ENCODE measurements around the gene CCDC74B.
"Not testable (repeated sequence)": the region's sequence is repeated elsewhere in the genome, so short reads cannot be mapped to it uniquely, and the experiment has no call there.

CCDC74B gene

DNA sequence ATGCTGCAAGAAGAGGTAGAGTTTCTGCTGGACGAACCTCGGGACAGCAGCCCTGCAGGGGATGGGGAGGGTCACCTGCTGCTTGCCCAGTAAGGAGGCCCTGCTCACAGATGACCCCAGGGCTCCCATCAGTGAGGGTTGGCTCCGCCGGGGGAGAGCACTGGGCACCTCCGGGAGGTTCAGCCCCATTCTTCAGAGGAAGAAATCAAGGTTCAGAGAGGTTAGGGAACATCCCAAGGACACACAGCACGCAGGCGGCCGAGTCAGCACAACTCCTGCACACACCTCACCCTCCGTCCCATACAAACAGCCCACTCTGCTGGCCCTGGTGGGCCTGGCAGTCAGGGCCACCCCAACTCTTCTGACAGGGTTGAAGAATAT, 11.7 kb upstream of the CCDC74B start:
- H3K4me1 ChIP-seq = no peaks in the 10 kb centered on the region
- H3K9me3 ChIP-seq = no peaks in the 10 kb centered on the region
- no peak for DNase-seq
- peaks cover 32 to 95% (median 64%) of the 10 kb centered on the region in 3 donors for H3K36me3 ChIP-seq
- H3K27me3 ChIP-seq = no peaks in the 10 kb centered on the region
- H3K4me3 ChIP-seq = no peak overlapping the region
- no peak overlapping the region for H3K27ac ChIP-seq
- intact Hi-C loops (cut with DNase I; ENCODE audit: low total_unique reads) = no loop called here
- TF ChIP-seq, protein P1, sequence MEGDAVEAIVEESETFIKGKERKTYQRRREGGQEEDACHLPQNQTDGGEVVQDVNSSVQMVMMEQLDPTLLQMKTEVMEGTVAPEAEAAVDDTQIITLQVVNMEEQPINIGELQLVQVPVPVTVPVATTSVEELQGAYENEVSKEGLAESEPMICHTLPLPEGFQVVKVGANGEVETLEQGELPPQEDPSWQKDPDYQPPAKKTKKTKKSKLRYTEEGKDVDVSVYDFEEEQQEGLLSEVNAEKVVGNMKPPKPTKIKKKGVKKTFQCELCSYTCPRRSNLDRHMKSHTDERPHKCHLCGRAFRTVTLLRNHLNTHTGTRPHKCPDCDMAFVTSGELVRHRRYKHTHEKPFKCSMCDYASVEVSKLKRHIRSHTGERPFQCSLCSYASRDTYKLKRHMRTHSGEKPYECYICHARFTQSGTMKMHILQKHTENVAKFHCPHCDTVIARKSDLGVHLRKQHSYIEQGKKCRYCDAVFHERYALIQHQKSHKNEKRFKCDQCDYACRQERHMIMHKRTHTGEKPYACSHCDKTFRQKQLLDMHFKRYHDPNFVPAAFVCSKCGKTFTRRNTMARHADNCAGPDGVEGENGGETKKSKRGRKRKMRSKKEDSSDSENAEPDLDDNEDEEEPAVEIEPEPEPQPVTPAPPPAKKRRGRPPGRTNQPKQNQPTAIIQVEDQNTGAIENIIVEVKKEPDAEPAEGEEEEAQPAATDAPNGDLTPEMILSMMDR (IDR thresholded peaks at IDR 0.05) = no peak

- H3K4me3 ChIP-seq; intact Hi-C loops (cut with DNase I; ENCODE audit: low total_unique reads); H3K4me1 ChIP-seq; H3K9me3 ChIP-seq; DNase-seq; H3K27ac ChIP-seq; H3K27me3 ChIP-seq: not testable (repeated sequence)
- peaks cover 32 to 89% (median 59%) of the 10 kb centered on the region in 3 donors for H3K36me3 ChIP-seq
Measured at GRCh38 chr2:130155956-130156623, 11.2 kb upstream of the CCDC74B start.

DNA sequence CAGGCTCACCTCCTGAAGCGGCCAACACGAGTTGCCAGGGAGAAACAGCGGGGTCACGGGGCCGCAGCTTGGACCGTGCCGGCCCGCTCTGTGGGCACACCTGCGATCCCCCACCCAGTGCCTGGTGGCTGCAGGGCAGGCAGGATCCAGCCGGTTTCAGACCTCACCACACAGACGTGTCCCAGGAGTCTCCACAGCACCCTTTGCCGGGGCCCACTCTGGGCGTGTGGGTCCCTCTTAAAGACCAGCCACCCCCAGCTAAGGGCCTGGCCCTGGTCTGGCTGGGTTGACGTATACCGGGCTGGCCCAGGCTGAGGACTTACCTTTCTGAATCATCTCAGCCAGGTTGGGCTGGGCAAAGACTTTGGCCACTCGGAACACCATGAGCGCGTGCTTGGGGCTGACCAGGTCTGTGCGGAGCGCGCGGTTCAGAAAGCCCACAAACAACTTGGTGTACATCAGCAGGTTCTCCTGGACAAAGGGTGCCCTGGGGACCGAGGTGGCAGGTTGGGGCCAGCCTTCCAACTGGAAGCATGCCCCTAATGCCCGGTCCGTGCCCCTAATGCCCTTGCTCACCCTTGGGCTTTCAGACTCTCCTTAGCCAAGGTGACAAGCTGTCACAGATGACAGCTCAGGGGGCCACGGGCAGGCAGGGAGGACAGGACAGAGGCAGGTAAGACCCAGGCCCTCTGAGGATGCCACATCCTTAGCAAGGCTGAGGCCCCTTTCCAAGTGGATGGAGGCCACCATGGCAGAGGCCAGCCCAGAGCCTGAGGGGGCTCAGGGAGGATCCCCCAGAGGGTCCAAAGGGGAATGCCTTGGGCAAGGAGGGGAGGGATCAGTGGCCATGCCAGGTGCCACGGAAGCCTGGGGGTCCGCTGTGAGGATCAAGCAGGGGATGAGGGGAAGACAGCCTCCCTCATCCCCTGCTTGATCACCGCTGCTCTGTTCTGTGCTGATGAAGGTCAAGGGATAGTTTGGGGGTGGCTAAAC, 10.2 kb upstream of the CCDC74B start:
- Histone ChIP-seq H3K9me3 (no peaks in the 10 kb centered on the region), H3K36me3 (peaks cover 29 to 79% (median 54%) of the 10 kb centered on the region in 3 donors)

GRCh38 chr2:130154423-130154770, 9.5 kb upstream of the CCDC74B start:
- DNase-seq; H3K4me1 ChIP-seq; H3K9me3 ChIP-seq; H3K4me3 ChIP-seq; H3K27ac ChIP-seq; H3K27me3 ChIP-seq; intact Hi-C loops (cut with DNase I; ENCODE audit: low total_unique reads): not testable (repeated sequence)
- H3K36me3 ChIP-seq = peaks cover 25 to 72% (median 49%) of the 10 kb centered on the region in 3 donors

More for the DNA sequence above, 10.2 kb upstream of the CCDC74B start:
- TF ChIP-seq, protein P1 (IDR thresholded peaks at IDR 0.05) = no peak
- intact Hi-C loops (cut with DNase I; ENCODE audit: low total_unique reads) = no loop called here
- Histone ChIP-seq H3K4me1 (no peaks in the 10 kb centered on the region), H3K4me3 (no peak overlapping the region), H3K27ac (no peak overlapping the region), H3K27me3 (no peaks in the 10 kb centered on the region)
- no peak for DNase-seq

- H3K4me3 ChIP-seq; H3K27me3 ChIP-seq; H3K4me1 ChIP-seq; H3K9me3 ChIP-seq; H3K27ac ChIP-seq; DNase-seq; intact Hi-C loops (cut with DNase I; ENCODE audit: low total_unique reads): not testable (repeated sequence)
- peaks cover 25 to 67% (median 44%) of the 10 kb centered on the region in 3 donors for H3K36me3 ChIP-seq
Measured at GRCh38 chr2:130153721-130154422, 9.0 kb upstream of the CCDC74B start.

DNA sequence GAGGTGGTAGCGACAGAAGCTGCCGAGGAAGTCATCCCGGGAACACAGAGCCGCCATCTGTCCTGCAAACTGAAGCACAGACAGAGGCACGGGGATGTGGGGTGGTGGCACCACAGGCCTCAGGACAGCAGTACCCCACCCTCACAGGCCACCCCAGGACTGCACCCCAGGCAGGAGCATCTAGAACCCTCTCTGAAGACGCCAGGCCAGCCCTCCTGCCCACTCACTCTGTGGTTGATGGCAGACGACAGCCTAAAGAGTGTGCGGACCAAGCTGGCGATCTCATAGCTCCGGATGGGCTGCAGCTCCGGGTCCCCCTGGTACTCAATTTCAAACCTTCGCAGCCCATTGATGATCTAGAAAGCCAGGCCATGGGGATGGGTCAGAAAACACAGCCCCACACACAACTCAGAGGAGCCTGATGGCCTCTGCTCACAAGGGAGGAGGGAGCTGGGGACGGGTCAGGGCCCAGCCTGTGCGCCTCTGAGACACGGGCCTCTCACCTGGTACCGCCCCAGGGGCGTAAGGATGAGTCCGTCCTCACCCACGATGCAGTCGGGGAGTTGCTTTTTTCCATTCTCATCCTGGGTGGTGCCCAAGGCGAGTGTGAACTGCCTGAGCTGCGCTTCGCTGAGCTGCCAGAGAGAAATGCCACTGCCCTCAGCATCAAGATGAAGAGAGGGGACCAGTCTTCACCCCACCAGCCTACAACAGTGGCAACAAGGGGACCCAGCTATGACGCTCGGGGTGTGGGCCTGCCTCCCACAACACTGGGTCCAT, 8.1 kb upstream of the CCDC74B start:
- DNase-seq = no peak
- H3K27me3 ChIP-seq = no peaks in the 10 kb centered on the region
- no peak overlapping the region for H3K4me3 ChIP-seq
- peaks cover 25 to 59% (median 39%) of the 10 kb centered on the region in 3 donors for H3K36me3 ChIP-seq
- intact Hi-C loops (cut with DNase I; ENCODE audit: low total_unique reads) = no loop called here
- TF ChIP-seq, protein P1 (IDR thresholded peaks at IDR 0.05) = no peak
- H3K27ac ChIP-seq = no peak overlapping the region
- no peaks in the 10 kb centered on the region for H3K4me1 ChIP-seq
- no peaks in the 10 kb centered on the region for H3K9me3 ChIP-seq

GRCh38 chr2:130152136-130152815, 7.4 kb upstream of the CCDC74B start:
- intact Hi-C loops (cut with DNase I; ENCODE audit: low total_unique reads); H3K27ac ChIP-seq; H3K4me3 ChIP-seq; H3K27me3 ChIP-seq; DNase-seq; H3K9me3 ChIP-seq; H3K4me1 ChIP-seq: not testable (repeated sequence)
- H3K36me3 ChIP-seq = peaks cover 25 to 51% (median 35%) of the 10 kb centered on the region in 3 donors

GRCh38 chr2:130151145-130151512, 6.2 kb upstream of the CCDC74B start:
- H3K4me1 ChIP-seq; H3K27me3 ChIP-seq; DNase-seq; H3K4me3 ChIP-seq; intact Hi-C loops (cut with DNase I; ENCODE audit: low total_unique reads); H3K27ac ChIP-seq; H3K9me3 ChIP-seq: not testable (repeated sequence)
- peaks cover 25 to 45% (median 34%) of the 10 kb centered on the region in 3 donors for H3K36me3 ChIP-seq
